Liver (tissue), 3 donors: ENCODE measurements around the gene STXBP1.

Experiments
- GABPA ChIP-seq, 2 donors: IDR thresholded peaks in 1 of 2; conservative IDR thresholded peaks in 1 of 2; 2 replicates each; pipeline ENCODE4 v1.6.1; 2016; ENCODE audit warnings: antibody characterized with exemption in 2 of 2, mild to moderate bottlenecking in 1 of 2, moderate library complexity in 1 of 2
- JUND ChIP-seq, 2 donors: IDR thresholded peaks; 2 replicates each; pipeline ENCODE4 v1.6.1; 2016; ENCODE audit warnings: antibody characterized with exemption in 2 of 2
- NR2F2 ChIP-seq: IDR thresholded peaks from 2 replicates; pipeline ENCODE4 v1.6.1; 2016; ENCODE audit warnings: antibody characterized with exemption
- RXRA ChIP-seq, 2 donors: IDR thresholded peaks; 2 replicates each; pipeline ENCODE4 v1.6.1; 2017 to 2018; ENCODE audit warnings: antibody characterized with exemption in 2 of 2, mild to moderate bottlenecking in 1 of 2
- TAF1 ChIP-seq: conservative IDR thresholded peaks from 2 replicates; pipeline ENCODE4 v1.6.1; 2016; ENCODE audit warnings: antibody characterized with exemption, mild to moderate bottlenecking
- YY1 ChIP-seq: IDR thresholded peaks from 2 replicates; pipeline ENCODE4 v1.6.1; 2016; ENCODE audit warnings: antibody characterized with exemption, mild to moderate bottlenecking
- TF ChIP-seq, protein P1 (sequence below): fragments of 150-350 bp; IDR thresholded peaks from 2 replicates; pipeline ENCODE4 v1.5.1; 2017; ENCODE audit warnings: improper control_type of control experiment, low read depth, low read length; ENCODE audit not compliant: missing input control
- TF ChIP-seq, protein P2 (sequence below): IDR thresholded peaks from 2 replicates; pipeline ENCODE4 v1.6.1; 2016; ENCODE audit warnings: antibody characterized with exemption
- TF ChIP-seq, protein P3 (sequence below): IDR thresholded peaks from 2 replicates; pipeline ENCODE4 v1.6.1; 2016; ENCODE audit warnings: antibody characterized with exemption, mild to moderate bottlenecking
- donor health status: healthy.
- donor health status: healthy.

DNA sequence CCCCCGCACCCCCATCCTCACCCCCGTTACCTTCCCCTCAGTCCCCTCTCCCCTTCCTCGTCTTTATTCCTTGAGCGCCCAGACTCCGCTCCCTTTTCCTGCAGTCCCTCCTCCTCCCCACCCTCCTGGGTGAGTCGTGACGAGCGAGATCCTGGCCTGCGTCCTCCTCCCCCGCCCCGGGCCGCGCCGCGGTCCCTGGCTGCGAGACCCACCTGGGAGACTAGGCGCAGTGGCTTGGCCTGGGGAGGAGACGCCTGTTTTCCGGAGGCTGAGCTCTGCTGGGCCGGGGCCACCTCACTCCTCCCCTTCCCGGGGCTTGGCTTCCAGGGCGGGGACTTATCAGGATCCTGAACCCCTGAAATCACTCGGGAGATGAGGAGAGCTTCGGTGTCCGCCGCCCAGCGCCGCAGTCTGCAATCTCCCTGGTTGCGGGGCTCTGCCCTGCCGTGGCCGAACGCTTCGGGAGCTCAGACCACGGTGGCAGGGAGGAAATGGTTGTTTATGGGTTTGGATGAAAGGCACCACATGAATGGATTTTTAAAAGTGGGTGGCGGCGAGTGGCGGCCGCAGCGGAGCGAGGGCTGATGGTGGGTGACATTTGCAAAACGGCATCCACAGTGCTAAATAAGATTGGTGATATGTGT, 984 bp downstream of the STXBP1 start:
- TF ChIP-seq, protein P1, sequence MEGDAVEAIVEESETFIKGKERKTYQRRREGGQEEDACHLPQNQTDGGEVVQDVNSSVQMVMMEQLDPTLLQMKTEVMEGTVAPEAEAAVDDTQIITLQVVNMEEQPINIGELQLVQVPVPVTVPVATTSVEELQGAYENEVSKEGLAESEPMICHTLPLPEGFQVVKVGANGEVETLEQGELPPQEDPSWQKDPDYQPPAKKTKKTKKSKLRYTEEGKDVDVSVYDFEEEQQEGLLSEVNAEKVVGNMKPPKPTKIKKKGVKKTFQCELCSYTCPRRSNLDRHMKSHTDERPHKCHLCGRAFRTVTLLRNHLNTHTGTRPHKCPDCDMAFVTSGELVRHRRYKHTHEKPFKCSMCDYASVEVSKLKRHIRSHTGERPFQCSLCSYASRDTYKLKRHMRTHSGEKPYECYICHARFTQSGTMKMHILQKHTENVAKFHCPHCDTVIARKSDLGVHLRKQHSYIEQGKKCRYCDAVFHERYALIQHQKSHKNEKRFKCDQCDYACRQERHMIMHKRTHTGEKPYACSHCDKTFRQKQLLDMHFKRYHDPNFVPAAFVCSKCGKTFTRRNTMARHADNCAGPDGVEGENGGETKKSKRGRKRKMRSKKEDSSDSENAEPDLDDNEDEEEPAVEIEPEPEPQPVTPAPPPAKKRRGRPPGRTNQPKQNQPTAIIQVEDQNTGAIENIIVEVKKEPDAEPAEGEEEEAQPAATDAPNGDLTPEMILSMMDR = no peak
- TF ChIP-seq, protein P2, sequence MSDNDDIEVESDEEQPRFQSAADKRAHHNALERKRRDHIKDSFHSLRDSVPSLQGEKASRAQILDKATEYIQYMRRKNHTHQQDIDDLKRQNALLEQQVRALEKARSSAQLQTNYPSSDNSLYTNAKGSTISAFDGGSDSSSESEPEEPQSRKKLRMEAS = no peak
- TF ChIP-seq RXRA (IDR thresholded peaks at IDR 0.05) (no peak), GABPA (IDR thresholded peaks at IDR 0.05 in 1 of 2, conservative IDR thresholded peaks at IDR 0.05 in 1 of 2) (no peak), YY1 (no peak), NR2F2 (no peak), JUND (IDR thresholded peaks at IDR 0.05) (no peak), TAF1 (no peak)
- TF ChIP-seq, protein P3, sequence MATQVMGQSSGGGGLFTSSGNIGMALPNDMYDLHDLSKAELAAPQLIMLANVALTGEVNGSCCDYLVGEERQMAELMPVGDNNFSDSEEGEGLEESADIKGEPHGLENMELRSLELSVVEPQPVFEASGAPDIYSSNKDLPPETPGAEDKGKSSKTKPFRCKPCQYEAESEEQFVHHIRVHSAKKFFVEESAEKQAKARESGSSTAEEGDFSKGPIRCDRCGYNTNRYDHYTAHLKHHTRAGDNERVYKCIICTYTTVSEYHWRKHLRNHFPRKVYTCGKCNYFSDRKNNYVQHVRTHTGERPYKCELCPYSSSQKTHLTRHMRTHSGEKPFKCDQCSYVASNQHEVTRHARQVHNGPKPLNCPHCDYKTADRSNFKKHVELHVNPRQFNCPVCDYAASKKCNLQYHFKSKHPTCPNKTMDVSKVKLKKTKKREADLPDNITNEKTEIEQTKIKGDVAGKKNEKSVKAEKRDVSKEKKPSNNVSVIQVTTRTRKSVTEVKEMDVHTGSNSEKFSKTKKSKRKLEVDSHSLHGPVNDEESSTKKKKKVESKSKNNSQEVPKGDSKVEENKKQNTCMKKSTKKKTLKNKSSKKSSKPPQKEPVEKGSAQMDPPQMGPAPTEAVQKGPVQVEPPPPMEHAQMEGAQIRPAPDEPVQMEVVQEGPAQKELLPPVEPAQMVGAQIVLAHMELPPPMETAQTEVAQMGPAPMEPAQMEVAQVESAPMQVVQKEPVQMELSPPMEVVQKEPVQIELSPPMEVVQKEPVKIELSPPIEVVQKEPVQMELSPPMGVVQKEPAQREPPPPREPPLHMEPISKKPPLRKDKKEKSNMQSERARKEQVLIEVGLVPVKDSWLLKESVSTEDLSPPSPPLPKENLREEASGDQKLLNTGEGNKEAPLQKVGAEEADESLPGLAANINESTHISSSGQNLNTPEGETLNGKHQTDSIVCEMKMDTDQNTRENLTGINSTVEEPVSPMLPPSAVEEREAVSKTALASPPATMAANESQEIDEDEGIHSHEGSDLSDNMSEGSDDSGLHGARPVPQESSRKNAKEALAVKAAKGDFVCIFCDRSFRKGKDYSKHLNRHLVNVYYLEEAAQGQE = no peak
